HG03439 (cell line): Measurements from ENCODE around the gene WDR6.
A peak's percentile ranks its signal among the peaks of the same experiment; 100 is the strongest.

Experiments
- ATAC-seq: cut with Tn5 transposase; IDR thresholded peaks from one replicate; pipeline ENCODE4 v1.9.1; 2021; ENCODE audit warnings: mild to moderate bottlenecking, moderate library complexity; ENCODE audit not compliant: unreplicated experiment

Gene WDR6, protein sequence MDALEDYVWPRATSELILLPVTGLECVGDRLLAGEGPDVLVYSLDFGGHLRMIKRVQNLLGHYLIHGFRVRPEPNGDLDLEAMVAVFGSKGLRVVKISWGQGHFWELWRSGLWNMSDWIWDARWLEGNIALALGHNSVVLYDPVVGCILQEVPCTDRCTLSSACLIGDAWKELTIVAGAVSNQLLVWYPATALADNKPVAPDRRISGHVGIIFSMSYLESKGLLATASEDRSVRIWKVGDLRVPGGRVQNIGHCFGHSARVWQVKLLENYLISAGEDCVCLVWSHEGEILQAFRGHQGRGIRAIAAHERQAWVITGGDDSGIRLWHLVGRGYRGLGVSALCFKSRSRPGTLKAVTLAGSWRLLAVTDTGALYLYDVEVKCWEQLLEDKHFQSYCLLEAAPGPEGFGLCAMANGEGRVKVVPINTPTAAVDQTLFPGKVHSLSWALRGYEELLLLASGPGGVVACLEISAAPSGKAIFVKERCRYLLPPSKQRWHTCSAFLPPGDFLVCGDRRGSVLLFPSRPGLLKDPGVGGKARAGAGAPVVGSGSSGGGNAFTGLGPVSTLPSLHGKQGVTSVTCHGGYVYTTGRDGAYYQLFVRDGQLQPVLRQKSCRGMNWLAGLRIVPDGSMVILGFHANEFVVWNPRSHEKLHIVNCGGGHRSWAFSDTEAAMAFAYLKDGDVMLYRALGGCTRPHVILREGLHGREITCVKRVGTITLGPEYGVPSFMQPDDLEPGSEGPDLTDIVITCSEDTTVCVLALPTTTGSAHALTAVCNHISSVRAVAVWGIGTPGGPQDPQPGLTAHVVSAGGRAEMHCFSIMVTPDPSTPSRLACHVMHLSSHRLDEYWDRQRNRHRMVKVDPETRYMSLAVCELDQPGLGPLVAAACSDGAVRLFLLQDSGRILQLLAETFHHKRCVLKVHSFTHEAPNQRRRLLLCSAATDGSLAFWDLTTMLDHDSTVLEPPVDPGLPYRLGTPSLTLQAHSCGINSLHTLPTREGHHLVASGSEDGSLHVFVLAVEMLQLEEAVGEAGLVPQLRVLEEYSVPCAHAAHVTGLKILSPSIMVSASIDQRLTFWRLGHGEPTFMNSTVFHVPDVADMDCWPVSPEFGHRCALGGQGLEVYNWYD

DNA sequence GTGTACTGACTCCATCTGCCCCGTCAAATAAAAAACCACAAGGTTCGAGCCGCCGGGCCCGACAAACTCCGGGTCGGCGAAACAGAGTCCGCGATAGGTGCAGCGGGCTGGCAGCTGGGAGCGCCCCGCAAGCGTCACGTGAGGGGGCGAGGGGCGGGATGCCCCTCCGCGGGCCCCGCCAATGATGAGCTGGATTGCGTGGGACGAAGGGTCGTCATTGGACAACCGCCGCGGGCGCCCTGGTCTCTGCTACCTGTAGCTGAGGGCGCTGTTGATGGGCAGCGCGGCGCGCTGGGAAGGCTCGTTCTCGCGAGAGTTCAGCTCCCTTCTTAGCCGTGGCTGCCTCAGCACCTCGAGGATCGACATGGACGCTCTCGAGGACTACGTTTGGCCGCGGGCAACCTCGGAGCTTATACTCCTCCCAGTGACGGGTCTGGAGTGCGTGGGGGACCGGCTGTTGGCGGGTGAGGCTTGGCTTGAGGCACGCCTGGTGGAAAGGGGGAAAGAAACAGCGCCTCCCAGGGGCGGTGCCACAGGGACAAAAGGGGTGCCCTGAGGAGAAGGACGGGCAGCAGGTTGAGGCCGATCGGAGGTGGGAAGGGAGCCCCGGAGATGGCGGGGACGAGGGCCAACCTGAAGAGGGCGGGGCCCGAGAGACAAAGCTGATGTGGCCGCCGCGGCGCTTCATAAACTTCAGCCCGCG lies at the start of gene WDR6:
TSS of gene WDR6 (plus strand) at position 324 of the 703 bp plus-strand sequence. CDS start at position 365, 41 bp downstream.
- peak; percentile 85 for ATAC-seq

DNA sequence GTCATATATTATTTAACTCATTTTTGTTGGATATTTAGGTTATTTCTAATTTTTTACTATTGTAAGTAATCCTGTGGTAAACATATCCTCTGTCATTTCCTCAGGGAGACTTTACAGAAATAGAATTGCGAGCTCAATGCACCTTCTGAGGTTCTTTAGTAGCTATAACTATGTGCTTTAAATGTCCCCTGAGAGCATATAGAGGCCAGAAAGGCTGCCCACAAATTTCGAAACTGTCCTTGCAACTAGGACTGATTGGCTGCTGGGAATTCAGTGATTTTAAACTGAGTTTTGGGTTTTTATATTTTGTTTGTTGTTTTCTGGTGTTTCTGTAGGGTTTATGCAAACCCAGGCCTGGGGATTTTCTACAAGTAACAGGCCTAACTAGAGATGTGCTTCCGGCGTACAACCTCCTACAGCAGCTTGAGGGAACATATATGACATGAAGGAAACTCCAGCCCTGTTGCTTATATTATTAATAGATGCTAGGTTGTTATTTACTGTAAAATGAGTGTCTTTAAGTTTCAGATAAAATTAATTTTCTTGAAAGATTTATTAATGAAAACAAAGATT lies 46.3 kb upstream of the WDR6 start:
- ATAC-seq = no peak

DNA sequence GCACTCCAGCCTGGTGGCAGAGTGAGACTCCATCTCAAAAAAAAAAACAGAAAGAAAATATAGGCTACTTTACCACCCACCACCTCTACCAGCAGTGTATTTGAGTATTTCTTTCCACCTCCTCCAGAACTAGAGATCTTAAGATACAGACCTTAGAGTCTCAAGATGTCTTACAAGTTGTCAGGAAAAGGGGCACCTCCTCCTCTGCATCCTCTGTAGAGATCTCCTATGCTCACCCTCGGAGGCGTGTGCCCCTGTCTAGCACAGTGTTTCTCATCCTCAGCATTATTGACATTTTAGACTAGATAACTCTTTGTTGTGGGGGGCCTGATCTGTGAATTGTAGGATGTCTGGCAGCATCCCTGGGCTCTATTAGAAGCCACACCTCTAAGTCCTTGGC lies 44.9 kb upstream of the WDR6 start:
- ATAC-seq = no peak

DNA sequence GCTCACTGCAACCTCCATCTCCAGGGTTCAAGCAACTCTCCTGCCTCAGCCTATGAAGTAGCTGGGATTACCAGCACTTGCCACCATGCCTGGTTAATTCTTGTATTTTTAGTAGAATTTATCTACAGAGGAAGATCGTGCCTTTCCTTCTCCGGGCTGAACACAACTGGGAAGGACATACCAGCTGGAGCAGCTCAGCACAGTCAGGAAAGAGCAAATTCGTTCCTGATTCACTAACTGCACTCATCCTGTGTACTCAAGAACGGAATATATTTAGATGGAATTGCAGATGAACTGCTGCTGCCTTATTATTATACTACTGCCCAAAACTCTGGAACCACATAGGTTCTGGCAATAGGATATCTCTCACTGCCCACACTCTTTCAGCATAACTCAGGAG lies 44.3 kb upstream of the WDR6 start:
- no peak for ATAC-seq

DNA sequence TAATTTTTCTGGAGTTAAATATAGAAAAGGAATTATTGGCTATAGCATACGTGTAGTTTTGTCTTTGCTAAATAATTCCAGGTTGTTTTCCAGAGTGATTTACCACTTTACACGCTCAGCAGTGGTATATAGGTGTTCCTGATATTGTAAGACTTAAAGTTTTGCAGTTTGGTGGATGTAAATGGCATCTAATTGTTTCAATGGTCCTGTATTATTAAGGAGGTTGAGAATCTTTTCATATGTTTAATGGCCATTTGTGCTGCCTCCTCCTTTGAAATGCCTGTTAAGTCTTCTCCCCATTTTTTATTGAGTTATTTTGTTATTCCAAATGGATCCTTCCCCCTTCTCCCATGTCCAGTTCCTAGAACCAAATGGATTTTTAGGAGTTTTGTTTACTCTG lies 43.6 kb upstream of the WDR6 start:
- no peak for ATAC-seq

DNA sequence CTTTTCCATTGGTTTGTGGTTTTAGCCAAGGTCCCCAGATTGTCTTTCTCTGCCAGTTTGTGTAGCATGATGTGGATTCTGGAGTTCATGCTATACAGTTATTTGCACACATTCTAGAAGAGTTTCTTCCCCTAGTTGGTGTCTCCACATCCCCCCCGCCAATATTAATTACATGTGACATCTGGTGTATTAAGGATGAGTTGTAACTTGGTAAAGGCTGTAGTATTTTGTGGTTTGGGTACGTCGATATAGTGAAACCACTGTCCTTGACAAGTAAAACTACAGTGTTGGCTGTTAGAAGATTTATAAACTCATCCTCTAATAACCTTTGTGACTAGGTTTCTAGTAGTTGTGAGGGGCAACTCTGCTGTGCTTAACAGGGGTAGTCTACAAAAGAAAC lies 40.8 kb upstream of the WDR6 start:
- ATAC-seq = no peak

DNA sequence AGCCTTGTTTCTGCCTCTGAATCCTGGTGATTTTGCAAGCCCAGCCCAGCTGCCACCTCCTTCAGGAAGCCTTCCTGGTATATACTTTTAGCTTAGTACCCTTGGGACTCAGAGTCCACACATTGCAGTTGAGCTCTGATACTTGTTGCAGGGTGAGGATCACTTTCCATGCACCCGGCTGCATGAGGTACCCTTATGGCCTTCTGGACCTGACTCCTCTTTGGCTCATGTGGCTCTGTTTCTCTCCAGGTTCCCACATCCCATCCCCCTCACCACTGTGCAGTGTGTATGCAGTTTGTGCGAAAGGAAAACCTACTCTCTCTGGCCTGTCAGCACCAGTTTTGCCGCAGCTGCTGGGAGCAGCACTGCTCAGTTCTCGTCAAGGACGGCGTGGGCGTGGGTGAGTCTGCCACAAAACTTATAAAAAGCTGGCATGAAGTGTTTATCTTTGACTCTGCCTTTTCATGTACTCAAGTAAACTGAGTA lies 40.3 kb upstream of the WDR6 start:
- no peak for ATAC-seq

DNA sequence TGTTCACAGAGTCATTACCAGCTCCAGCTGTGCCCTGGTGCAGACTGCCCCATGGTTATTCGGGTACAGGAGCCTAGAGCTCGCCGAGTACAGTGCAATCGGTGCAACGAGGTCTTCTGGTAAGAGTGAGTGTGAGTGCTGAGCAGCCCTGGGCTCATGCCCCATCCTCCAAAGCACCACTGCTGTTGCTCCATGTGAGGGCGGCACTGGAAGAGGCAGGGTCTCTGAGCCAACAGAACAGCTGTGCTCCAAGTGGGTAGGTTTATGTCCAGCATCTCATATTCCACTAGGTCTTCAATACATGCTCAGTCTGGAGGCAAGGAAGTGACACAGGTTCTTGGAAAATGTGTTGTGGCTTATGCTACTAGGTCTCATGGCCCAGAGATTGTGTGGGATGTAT lies 36.6 kb upstream of the WDR6 start:
- no peak for ATAC-seq

DNA sequence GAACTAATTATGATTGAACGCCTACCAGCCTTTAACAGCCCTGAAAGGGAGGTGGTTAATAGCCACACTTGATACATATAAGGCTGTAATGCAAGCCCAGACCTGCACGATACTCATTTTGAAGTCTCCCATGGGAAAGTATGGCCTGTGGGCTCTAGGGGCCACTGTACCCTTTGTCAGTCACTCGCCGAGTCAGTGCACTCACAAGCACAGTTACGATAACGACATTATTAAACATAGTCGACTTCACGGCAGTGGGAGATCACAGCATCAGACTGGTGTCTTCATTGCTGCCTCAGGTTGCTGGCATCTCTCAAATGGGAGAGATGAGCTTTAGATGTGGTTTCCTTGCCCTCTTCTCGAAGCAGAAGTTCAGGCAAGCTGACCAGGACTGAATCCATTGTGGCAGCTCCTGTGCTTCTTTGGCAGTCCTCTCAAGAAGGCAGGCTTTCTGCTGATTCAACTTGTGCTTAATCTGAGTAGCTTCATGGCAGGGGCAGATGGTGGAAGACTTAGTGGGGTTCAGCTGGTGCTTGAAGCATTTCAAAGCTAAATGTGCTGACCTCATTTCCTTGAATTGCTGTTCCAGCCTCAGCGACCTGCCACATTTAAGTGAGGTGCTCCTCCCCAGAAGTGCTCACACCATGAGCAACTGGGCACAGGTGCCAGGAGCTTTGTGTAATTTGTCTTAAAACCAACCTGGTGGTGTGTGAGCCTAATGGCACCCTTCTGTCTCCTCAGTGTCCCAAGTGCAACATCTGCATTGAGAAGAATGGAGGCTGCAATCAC lies 32.9 kb upstream of the WDR6 start:
- ATAC-seq = no peak

DNA sequence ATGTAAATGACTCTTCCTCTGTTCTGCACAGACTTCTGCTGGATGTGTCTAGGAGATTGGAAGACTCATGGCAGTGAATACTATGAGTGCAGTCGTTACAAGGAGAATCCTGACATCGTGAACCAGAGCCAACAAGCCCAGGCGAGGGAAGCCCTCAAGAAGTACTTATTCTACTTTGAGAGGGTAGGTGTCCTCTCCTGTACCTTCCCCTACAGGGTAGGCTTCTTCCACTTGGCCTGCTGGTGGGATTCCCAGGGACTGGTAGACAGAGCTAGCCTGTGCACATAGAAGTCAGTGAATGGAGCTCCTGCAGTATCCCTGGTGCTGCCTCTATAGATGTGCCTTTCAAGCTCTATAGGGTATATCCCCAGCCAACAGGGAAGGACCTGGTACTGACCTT lies 27.7 kb upstream of the WDR6 start:
- ATAC-seq = no peak

DNA sequence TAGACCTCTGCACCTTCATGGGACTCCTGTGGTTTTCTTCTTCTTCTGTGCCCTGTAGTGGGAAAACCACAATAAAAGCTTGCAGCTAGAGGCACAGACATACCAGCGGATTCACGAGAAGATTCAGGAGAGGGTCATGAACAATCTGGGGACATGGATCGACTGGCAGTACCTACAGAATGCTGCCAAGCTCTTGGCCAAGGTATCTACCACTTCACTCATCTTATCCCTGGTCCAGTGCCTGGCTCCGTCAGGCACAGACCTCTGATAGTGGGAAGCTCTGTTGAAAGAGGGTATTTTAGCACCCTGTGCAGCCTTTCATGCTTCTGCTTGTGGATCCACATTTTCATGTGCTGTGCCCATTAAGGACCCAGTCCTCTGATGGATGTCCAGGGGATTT lies 26.9 kb upstream of the WDR6 start:
- ATAC-seq = no peak

DNA sequence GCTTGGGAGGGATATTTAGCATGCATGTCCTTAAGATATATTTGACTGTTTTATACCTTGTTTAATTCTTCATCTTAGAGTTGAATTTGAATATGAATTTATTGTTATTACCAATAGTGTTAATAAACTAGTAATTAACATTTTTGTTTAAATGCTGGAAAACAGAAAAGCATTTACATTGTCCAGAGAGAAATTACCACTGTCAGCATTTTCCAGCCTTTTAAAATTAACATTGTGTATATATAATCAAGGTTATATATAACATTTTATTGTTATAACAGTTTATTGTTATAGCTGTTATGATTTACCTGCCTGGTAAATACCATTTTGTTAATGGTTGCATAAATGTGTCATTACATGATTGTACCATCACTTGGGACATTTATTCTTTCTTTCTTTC lies 25.2 kb upstream of the WDR6 start:
- ATAC-seq = no peak

DNA sequence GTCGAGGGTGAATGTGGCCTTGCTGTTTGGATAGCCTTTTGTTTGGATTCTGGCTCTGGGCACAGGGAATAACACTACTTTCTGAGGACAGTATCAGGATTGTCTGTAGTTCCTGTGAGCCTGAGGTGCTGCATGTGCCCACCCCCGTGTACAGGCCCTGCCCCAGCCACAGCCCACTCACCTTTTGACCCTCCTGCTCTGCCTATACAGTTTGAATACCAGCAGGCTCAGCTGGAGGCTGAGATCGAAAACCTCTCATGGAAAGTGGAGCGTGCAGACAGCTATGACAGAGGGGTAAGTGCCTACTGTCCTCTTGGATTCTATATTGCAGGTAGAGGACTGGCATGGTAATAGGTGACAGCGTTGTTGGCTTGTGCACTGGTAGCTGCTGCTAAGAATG lies 24.5 kb upstream of the WDR6 start:
- ATAC-seq = no peak

DNA sequence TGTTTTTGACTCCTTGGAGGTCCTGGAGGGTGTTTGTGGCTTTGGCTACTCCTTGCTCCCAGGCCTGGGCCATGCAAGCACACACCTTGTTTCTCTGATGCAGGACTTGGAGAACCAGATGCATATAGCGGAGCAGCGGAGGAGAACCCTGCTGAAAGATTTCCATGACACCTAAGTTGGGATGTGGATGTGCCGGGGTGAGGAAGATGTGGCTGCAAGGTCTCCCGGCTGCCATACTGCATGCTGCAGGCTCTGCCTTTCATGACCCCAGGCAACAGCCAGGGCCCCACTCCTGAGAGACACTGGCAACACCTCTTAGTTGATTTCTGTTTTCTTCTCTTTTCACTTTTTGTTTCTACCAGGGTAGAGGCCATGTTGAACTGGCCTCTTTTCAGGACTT lies 24.1 kb upstream of the WDR6 start:
- ATAC-seq = no peak

DNA sequence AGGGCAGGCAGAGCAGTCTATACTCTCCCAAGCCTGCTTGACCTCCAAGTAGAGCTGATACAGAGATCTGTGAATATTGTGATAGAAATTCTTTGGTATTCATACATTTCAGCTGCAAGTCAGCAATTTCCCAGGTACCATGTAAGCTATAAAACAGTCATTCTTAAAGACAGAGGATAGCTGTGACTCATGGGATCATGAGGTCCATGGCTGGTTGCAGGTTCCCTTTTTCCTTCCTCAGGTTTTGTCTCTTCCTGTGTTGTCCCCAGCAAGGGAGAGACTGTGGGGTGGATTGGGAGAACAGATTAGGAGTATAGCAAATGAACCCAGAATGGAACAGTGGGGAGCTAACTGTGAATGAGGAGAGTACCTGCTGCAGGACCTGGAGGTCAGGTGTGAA lies 22.5 kb upstream of the WDR6 start:
- no peak for ATAC-seq

DNA sequence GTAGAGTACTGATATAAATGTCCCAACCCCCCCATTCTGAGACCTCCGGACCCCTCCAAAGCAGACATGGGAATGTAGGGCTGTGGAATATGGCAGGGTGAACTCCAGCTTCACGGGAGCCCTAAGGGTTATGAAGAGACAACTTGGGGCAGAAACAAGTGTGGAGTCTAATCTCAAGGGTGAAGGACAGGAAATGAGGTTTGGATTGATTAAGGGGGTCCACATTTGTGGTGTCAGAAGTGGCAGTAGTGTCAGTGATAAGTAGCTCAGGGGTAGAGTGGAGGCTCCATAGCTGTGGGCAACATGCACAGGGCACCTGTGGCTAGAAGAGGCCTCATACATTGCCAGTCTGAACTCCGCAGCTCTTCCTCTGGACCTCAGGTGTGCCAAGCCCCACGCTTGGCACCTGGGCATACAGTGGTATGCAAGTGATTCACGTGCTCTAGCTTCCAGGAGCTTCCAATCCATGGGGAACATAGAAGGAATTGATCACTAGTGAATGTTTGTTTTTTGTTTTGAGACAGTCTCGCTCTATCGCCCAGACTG lies 21.3 kb upstream of the WDR6 start:
- ATAC-seq = no peak

DNA sequence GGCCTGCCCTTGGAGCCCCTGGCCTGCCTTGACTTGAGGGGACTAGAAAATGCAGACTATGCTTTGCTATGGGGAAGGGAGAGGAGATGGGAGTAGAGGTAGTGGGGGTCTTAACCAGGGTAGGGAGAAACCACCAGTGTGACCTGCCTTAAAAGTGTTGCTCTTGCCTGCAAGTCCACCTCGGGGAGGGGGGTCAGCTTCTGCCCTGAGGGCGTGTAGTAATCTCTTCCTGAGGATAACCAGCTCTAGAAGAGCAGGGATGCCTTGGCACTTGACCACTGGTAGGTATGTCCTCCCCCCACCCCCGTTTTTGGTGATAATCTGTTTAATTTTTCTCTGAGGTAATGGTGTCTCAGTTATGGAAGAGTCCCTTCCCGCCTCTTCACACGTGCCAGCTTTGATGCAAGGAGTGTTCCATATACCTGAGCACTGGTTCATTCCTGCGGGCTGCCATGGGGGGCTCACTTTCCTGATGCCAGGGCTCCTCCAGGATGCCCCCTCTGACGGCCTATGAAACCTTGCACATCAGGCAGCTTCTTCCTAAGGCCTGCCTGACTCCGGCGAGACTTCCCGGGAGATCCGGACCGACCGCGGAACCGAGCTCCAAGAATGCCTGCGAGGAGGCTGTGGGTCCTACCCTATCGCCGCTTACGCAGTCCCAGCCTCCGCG lies 17.9 kb upstream of the WDR6 start:
- no peak for ATAC-seq

DNA sequence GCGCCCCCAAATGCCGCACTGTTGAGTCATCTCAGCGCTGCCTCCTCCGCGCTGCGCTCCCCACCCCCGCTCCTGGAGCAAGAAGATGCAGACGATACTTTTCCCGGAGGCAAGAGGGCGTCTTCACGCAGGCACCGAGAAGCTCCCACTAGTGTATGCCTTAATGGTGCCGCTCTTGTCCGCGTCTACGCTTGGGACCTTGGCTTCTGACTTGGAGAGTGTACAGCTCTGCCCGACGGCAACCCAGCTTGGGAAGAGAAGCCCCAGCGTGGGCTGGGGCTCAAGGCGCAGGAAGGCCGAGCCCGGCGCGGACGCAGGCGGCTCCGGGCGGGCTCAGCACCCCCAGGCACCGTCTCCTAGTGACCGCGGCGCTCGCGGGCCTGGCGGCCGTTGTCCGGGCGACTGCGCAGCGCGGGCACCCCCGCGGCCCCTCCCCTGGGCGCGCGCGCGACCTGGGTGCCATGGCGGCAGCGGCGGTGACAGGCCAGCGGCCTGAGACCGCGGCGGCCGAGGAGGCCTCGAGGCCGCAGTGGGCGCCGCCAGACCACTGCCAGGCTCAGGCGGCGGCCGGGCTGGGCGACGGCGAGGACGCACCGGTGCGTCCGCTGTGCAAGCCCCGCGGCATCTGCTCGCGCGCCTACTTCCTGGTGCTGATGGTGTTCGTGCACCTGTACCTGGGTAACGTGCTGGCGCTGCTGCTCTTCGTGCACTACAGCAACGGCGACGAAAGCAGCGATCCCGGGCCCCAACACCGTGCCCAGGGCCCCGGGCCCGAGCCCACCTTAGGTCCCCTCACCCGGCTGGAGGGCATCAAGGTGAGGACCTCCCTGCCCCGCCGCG lies 17.2 kb upstream of the WDR6 start, which contains the start of gene P4HTM:
TSS of gene P4HTM (plus strand) at position 446 of the 840 bp plus-strand sequence. CDS start at position 462, 16 bp downstream.
- ATAC-seq = peak; percentile 47
